ENCODE data around the gene CACNA1C.

CACNA1C gene

DNA sequence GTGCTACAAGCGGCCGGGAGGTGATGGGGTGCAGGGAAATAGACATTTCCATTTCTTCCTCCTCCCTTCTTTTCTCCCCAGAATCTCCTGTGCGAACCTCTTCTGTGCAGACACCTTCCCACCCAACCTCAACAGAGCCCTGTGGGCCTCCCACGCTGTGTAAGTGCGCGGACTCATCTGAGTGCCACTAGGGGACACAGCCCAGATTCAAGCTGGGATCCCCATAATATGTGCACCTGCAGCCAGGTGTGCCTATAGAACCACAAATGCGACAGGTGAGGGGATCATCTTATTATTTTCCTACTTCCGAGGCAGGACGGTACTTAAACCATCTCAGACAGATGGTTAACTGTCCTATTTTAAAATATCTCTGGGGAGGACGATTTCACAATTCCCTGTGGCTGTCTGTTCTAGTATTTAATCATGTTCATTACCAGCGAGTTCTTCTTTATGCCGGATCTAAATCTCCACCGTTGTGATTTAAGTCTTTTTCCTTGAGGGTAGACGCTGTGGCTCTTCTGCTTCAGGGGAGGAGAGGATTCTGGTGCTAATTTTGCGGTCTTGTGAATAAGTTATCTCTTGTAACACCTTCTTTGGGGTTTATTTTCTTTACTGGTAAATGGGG lies 17.2 kb upstream of the CACNA1C start:
- DNase-seq (ENCODE audit: low read depth) = no peak
- TF ChIP-seq, protein P1, sequence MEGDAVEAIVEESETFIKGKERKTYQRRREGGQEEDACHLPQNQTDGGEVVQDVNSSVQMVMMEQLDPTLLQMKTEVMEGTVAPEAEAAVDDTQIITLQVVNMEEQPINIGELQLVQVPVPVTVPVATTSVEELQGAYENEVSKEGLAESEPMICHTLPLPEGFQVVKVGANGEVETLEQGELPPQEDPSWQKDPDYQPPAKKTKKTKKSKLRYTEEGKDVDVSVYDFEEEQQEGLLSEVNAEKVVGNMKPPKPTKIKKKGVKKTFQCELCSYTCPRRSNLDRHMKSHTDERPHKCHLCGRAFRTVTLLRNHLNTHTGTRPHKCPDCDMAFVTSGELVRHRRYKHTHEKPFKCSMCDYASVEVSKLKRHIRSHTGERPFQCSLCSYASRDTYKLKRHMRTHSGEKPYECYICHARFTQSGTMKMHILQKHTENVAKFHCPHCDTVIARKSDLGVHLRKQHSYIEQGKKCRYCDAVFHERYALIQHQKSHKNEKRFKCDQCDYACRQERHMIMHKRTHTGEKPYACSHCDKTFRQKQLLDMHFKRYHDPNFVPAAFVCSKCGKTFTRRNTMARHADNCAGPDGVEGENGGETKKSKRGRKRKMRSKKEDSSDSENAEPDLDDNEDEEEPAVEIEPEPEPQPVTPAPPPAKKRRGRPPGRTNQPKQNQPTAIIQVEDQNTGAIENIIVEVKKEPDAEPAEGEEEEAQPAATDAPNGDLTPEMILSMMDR (IDR thresholded peaks at IDR 0.05; ENCODE audit: insufficient read depth, low read depth, low read length, missing control alignments) = no peak
- H3K4me3 ChIP-seq (ENCODE audit: low read length) = no peak overlapping the region

DNA sequence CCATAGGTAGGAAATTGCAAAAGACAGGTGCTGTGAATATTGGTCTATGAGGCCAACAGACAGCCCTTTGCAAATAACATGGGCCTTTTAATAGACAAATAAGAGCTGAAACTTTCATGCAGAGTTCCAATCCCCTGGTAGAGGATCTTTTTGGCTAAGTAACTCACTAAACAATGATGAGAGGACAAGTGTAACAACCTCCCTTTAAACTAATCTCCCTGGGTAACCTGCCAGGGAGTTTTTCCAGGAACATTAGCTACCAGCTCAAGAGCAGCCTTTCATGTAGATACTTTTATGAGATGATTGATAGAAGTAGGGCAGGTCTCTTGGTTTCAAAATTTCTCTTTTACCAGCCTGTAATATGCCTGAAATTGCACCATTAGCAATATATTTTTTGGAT lies 13.8 kb upstream of the CACNA1C start:
- no peak for DNase-seq (ENCODE audit: low read depth)
- TF ChIP-seq, protein P1 (IDR thresholded peaks at IDR 0.05; ENCODE audit: insufficient read depth, low read depth, low read length, missing control alignments) = no peak
- H3K4me3 ChIP-seq (ENCODE audit: low read length) = no peak overlapping the region

DNA sequence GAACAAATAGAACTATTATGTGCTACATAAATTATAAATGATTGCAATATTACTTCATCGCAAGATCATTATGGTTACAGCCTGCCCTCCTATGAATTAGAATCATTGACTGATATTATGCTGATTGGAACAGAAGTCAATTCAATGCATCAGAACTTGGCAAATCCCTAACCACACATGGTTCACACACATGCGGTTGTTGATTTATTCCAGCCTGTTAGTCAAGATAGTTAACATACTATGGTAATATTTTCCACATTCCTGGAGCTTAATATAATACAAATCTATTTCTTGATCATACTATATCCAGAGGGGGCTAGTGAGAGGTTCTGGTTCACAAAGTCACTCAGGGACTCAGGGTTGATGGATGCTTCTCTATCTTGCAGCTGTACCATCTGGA lies 9.7 kb upstream of the CACNA1C start:
- H3K4me3 ChIP-seq (ENCODE audit: low read length) = no peak overlapping the region
- TF ChIP-seq, protein P1 (IDR thresholded peaks at IDR 0.05; ENCODE audit: insufficient read depth, low read depth, low read length, missing control alignments) = no peak
- no peak for DNase-seq (ENCODE audit: low read depth)

DNA sequence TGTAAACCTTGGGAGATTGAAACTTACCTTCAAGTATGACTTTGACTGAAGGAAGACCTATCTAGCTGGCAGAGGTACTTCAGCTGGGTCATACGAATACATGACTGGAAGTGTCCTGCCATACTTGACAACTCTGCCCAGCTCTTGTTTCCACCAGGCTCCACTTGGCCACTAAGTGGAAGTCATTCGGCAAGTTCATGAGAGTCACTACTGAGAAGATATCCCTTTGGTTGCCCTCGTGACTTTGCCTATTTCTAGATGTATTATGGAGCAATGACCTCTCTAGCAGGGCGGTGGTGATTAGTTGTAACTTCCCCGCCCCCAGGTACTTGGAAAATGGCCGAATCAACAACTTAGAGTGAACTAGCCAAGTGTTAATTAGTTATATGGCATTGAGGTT lies 8.6 kb upstream of the CACNA1C start:
- H3K4me3 ChIP-seq (ENCODE audit: low read length) = no peak overlapping the region
- no peak for DNase-seq (ENCODE audit: low read depth)
- TF ChIP-seq, protein P1 (IDR thresholded peaks at IDR 0.05; ENCODE audit: insufficient read depth, low read depth, low read length, missing control alignments) = no peak

DNA sequence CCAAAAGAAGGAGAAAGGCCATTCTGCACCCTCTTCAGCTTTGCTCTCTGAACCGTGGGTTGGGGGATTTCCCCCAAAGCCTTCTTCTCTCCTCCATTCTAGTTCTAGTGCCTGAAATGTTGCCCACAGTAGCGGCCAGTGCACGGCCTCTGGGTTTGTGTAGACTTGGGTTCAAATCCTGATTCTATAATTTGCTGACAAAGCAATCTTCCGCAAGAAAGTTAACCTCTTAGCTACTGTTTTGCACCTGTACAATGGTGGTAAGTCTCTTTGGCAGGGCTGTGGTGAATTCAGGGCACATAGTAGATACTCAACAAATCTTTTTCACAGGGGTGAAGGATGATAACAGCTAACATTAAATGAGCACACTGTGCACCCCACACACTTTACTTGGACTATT lies 5.8 kb upstream of the CACNA1C start:
- TF ChIP-seq, protein P1 (IDR thresholded peaks at IDR 0.05; ENCODE audit: insufficient read depth, low read depth, low read length, missing control alignments) = no peak
- DNase-seq (ENCODE audit: low read depth) = no peak

DNA sequence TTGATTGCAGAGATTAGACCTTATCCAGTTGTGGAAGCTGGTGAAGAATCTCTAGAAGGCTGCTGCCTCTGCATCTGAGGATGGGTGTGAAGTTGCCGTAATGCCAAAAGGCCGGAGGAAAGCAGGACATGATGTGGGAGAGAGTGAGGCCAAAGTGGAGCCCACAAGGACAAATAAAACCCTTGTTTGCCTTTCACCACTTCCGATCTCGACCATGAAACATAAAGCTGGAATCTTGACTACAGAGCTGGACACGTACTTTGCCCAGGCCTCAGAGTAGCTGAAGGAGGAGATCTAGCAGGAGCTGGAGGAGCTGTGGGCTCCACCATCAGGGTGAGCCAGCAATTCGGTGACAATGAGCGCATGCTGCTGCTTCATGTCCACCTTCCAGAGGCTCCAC lies 5.0 kb upstream of the CACNA1C start:
- TF ChIP-seq, protein P1 (IDR thresholded peaks at IDR 0.05; ENCODE audit: insufficient read depth, low read depth, low read length, missing control alignments) = no peak
- no peak for DNase-seq (ENCODE audit: low read depth)
- H3K4me3 ChIP-seq (ENCODE audit: low read length) = no peak overlapping the region

More for the DNA sequence above, 5.8 kb upstream of the CACNA1C start:
- H3K4me3 ChIP-seq (ENCODE audit: low read length) = no peak overlapping the region

All from epithelial cell of esophagus (primary cell).